ENCODE measurements around the gene CBX6.

GRCh38 chr22:38882972-38883622, 11.1 kb upstream of the CBX6 start:
- no peak for TF ChIP-seq CTCF (IDR thresholded peaks at IDR 0.05; ENCODE audit: low read depth, low read length)
- TF ChIP-seq EZH2phosphoT487 (IDR thresholded peaks at IDR 0.05; ENCODE audit: low read depth), result no peak
